ENCODE measurements around the gene TNK1.
A peak's percentile ranks its signal among the peaks of the same experiment; 100 is the strongest.

TNK1 gene

GRCh38 chr17:7392696-7393612, 12.1 kb downstream of the TNK1 start:
- no peak for DNase-seq (ENCODE audit: low spot score)

GRCh38 chr17:7393613-7394451, 12.9 kb downstream of the TNK1 start:
- DNase-seq (ENCODE audit: low spot score): no peak

GRCh38 chr17:7394452-7395191, 13.7 kb downstream of the TNK1 start, which contains the start of gene PLSCR3:
Gene PLSCR3, minus strand, starts transcription at chr17:7394525. Its CDS starts 415 bp downstream, at chr17:7394110.
- peak; percentile 91 for DNase-seq (ENCODE audit: low spot score)

GRCh38 chr17:7396147-7396546, 15.3 kb downstream of the TNK1 start:
- no peak for DNase-seq (ENCODE audit: low spot score)

- DNase-seq (ENCODE audit: low spot score): no peak
Observed at GRCh38 chr17:7398612-7399011, 17.7 kb downstream of the TNK1 start.

GRCh38 chr17:7403043-7403726, 22.3 kb downstream of the TNK1 start:
- peak; percentile 83 for DNase-seq (ENCODE audit: low spot score)

GRCh38 chr17:7403727-7403976, 22.8 kb downstream of the TNK1 start:
- DNase-seq (ENCODE audit: low spot score): no peak

GRCh38 chr17:7403977-7404736, 23.3 kb downstream of the TNK1 start, which contains the start of gene TMEM256:
Gene TMEM256, minus strand, starts transcription at chr17:7404097. Its CDS starts 13 bp downstream, at chr17:7404084.
- peak; percentile 99 for DNase-seq (ENCODE audit: low spot score)

- DNase-seq (ENCODE audit: low spot score): peak; percentile 77
Observed at GRCh38 chr17:7404737-7405349, 24.0 kb downstream of the TNK1 start.

- DNase-seq (ENCODE audit: low spot score): no peak
Observed at GRCh38 chr17:7405350-7406234, 24.7 kb downstream of the TNK1 start.

- no peak for DNase-seq (ENCODE audit: low spot score)
Observed at GRCh38 chr17:7406235-7406825, 25.4 kb downstream of the TNK1 start.

- no peak for DNase-seq (ENCODE audit: low spot score)
Observed at GRCh38 chr17:7407082-7407481, 26.2 kb downstream of the TNK1 start.

GRCh38 chr17:7407485-7408251, 26.8 kb downstream of the TNK1 start, which contains the start of gene NLGN2:
Gene NLGN2, plus strand, starts transcription at chr17:7407845. Its CDS starts 411 bp downstream, at chr17:7408256.
- no peak for DNase-seq (ENCODE audit: low spot score)

GRCh38 chr17:7408252-7408727, 27.4 kb downstream of the TNK1 start:
- no peak for DNase-seq (ENCODE audit: low spot score)

GRCh38 chr17:7408863-7409262, 28.0 kb downstream of the TNK1 start:
- no peak for DNase-seq (ENCODE audit: low spot score)

- no peak for DNase-seq (ENCODE audit: low spot score)
Observed at GRCh38 chr17:7409716-7410115, 28.8 kb downstream of the TNK1 start.

GRCh38 chr17:7410634-7411426, 29.9 kb downstream of the TNK1 start:
- no peak for DNase-seq (ENCODE audit: low spot score)
